Brain microvascular endothelial cell (primary cell): ENCODE measurements around the gene GJA4.

Experiments used
- DNase-seq: peaks from one replicate; pipeline ENCODE4 v3.0.0-alpha.2; 2020
- H3K27ac ChIP-seq: fragments of 250-450 bp; sonication (Bioruptor Pico); 2 replicates; pipeline ENCODE4 v1.5.1; 2020; ENCODE audit warnings: mild to moderate bottlenecking, moderate library complexity
- H3K27me3 ChIP-seq: fragments of 250-450 bp; sonication (Bioruptor Pico); replicated peaks from 2 replicates; pipeline ENCODE4 v1.5.1; 2020; ENCODE audit warnings: mild to moderate bottlenecking
- H3K36me3 ChIP-seq: fragments of 250-450 bp; sonication (Bioruptor Pico); replicated peaks from 2 replicates; pipeline ENCODE4 v1.5.1; 2020; ENCODE audit warnings: mild to moderate bottlenecking
- H3K4me3 ChIP-seq: 2 replicates; pipeline ENCODE4 v1.5.1; 2011; ENCODE audit warnings: low read depth, mild to moderate bottlenecking, control low read depth, low read length, moderate library complexity
- in situ Hi-C: cut with HindIII; loops from 2 replicates; pipeline ENCODE4 v1.10.0; 2017; ENCODE audit warnings: low sequenced_read_pairs, low pct_ligation_motif_present
- TF ChIP-seq, protein P1 (sequence below): IDR thresholded peaks from 2 replicates; pipeline ENCODE4 v1.5.1; 2011; ENCODE audit warnings: low read depth, mild to moderate bottlenecking, moderate library complexity, low read length, control low read depth, inconsistent platforms; ENCODE audit errors: missing control alignments

GJA4 gene

DNA sequence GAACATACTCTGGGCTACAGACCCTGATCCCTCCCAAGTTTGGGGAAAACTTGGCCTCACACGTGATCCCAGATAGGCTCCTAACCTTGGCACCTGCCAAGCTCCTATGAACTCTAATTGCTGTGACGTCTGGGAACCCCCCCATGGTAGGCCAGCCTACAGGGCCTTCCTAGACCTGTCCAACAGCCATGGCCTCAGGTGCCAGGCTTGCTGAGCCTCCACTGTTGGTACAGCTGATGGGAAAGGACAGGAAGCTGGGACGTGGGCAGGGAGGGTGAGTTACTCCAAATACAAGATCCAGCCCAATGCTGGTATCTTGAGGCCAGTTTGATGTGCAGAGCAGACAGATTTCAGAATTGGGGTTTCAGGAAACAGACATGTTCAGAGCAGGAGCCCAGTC, 47.6 kb downstream of the GJA4 start:
- no peaks in the 10 kb centered on the region for H3K36me3 ChIP-seq
- H3K4me3 ChIP-seq = no peak overlapping the region
- DNase-seq = no peak
- no peak overlapping the region for H3K27ac ChIP-seq
- no peaks in the 10 kb centered on the region for H3K27me3 ChIP-seq
- TF ChIP-seq, protein P1, sequence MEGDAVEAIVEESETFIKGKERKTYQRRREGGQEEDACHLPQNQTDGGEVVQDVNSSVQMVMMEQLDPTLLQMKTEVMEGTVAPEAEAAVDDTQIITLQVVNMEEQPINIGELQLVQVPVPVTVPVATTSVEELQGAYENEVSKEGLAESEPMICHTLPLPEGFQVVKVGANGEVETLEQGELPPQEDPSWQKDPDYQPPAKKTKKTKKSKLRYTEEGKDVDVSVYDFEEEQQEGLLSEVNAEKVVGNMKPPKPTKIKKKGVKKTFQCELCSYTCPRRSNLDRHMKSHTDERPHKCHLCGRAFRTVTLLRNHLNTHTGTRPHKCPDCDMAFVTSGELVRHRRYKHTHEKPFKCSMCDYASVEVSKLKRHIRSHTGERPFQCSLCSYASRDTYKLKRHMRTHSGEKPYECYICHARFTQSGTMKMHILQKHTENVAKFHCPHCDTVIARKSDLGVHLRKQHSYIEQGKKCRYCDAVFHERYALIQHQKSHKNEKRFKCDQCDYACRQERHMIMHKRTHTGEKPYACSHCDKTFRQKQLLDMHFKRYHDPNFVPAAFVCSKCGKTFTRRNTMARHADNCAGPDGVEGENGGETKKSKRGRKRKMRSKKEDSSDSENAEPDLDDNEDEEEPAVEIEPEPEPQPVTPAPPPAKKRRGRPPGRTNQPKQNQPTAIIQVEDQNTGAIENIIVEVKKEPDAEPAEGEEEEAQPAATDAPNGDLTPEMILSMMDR = no peak
- in situ Hi-C loops = no loop called here

DNA sequence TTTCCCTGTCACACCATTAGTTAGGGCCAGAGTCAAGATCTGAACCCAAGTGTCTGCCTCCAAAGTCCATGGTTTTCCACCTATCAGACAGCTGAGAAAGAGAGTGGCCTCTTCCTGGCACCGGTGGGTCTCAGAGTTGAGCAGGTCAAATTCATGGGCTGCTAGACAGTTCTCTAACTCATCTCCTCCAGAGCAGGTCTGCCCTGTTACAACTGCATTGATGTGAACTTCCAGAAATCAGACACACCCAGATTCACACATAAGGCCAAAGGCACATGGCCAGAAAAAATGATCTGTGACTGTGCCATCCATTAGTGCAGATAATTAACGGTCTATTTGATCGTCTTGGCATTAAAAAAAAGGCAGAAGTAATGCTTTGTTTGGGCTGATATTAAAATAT, 49.3 kb downstream of the GJA4 start:
- in situ Hi-C loops = no loop called here
- Histone ChIP-seq H3K4me3 (no peak overlapping the region), H3K27ac (no peak overlapping the region), H3K27me3 (no peaks in the 10 kb centered on the region), H3K36me3 (no peaks in the 10 kb centered on the region)
- no peak for DNase-seq
- TF ChIP-seq, protein P1 = no peak

DNA sequence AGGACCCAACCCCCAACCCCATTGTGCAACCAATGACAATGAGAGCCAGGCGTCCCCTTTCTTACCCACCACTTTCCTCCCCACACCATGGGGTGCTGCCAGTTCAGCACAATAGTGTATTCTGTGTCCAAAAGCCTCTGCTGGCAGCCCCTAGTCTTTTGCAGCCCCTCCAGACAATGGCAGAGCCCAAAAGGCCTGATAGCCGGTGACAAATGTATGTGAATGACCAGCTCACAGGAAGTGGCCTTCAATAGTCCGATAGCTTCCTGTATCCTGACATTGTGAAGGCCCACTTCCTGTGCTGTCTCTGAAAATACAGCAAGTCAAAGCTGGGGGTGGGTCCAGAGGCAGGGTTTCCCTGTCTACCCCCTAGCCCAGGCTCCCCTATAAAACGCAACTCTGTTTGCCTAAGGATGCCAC, 50.2 kb downstream of the GJA4 start:
- DNase-seq = no peak

DNA sequence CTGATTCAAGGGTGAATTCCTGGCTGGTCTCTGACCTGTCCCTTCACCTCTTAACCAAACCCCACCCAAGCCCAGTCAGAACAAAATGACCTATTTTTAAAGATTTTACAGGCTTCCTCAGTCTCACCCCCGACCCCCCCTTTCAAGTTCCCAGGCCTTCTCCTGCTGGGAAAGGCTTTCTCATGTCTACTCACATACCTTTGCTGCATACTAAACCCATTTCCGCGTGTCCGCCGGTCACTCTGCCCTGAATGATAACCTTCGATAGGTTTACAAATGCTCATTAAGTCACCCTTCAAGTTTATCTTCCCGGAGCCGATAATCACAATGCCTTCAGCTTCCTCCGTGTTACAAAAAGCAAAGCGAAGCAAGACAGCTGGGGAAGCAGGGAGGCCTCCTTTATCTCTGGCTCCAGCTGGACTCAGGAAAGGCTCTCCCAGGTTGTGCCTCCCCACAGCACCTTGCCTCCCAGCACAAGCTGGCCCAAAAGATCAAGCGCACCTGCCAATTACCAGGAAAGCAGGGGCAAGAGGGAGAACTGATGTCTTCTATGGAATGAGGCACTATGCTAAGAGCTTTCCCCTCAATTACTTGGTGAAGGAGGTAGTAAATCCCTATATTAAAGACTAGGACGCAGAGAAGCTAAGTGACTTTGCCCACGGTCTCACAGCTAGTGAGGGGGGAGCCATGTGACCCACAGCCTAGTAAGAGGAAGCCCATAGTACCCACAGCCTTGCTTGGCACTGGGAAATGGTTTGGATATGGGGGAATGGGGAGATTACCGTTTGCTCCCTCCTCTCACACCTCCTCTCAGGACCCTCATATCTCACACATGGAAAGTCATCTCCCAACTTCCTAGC, 50.8 kb downstream of the GJA4 start:
- in situ Hi-C loops = no loop called here
- Histone ChIP-seq H3K27me3 (no peaks in the 10 kb centered on the region), H3K27ac (no peak overlapping the region), H3K36me3 (no peaks in the 10 kb centered on the region), H3K4me3 (no peak overlapping the region)
- DNase-seq = no peak
- TF ChIP-seq, protein P1 = no peak

More for the DNA sequence above, 50.2 kb downstream of the GJA4 start:
- in situ Hi-C loops = no loop called here
- TF ChIP-seq, protein P1 = no peak
- Histone ChIP-seq H3K27ac (no peak overlapping the region), H3K36me3 (no peaks in the 10 kb centered on the region), H3K27me3 (no peaks in the 10 kb centered on the region), H3K4me3 (no peak overlapping the region)

DNA sequence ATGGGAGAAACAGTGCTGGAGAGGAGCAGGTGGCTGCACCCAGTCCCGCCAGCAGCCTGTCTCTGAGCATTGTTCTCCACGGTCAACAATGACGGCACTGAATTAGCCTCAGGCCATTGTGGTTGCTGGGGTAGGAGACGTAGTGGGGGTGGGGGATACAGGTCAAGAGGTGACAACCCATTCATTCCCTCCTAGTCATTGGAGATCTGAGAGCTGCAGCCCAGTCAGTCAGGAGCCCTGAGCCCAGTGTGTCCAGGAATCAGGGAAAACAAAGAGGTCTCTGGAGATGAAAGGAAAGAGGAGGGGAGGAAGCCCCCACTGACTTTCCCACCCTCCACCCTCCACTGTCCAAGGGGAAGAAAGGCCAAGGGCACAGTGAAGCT, 51.4 kb downstream of the GJA4 start:
- Histone ChIP-seq H3K4me3 (no peak overlapping the region), H3K36me3 (peaks cover 2% of the 10 kb centered on the region), H3K27ac (no peak overlapping the region), H3K27me3 (no peaks in the 10 kb centered on the region)
- in situ Hi-C loops = no loop called here
- TF ChIP-seq, protein P1 = no peak
- DNase-seq = no peak
